ENCODE data around the gene SOST. TPM values are rescaled to one million over a fixed set of nuclear protein-coding genes. Genes with fewer than 3 reads are reported as not detected.

The SOST gene
- total RNA-seq, 1 experiment from 2014 or later, result not detected

DNA sequence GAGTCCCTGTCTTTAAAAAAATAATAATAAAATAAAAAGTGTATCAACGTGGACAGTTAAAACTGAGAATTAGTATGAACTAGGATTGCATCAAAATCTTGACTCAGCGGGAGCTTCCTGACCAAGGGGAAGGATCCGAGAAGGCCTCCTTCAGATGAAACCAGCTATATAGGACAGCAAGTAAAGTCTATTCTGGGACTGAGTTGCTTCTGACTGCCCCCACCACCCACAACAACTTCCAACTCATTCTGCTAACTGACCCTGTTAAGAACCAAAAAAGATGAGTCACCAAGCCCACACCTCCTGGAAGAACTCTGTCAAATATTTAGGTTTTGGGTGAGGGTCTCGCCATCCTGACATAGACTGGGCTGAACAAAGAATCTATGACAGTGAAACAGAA is 49.5 kb upstream of the SOST start (continued):
- no peak for TF ChIP-seq SIN3A (IDR thresholded peaks at IDR 0.05; ENCODE audit: borderline replicate concordance, insufficient read depth, low read depth, low read length)

DNA sequence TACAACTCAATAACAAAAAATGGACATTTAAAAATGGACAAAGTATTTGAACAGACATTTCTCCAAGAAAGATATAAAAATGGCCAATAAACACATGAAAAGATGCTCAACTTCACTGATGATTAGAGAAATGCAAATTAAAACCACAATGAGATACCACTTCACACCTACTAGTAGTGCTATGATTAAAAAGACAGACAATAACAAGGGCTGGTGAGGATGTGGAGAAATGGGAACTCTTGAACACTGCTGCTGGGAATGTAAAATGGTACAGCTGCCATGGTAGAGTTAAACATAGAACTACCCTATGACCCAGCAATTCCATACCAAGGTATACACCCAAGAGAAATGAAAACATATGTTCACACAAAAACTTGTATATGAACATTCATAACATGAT is 46.5 kb upstream of the SOST start:
- Histone ChIP-seq H3K4me1 (ENCODE audit: control insufficient read depth, insufficient read depth, low read length) (no peaks in the 10 kb centered on the region), H3K27me3 (ENCODE audit: control insufficient read depth, insufficient read depth, low read length) (no peaks in the 10 kb centered on the region), H3K27ac (ENCODE audit: low read length) (no peak overlapping the region), H3K36me3 (ENCODE audit: control insufficient read depth, insufficient read depth, low read length) (no peaks in the 10 kb centered on the region), H3K9me3 (ENCODE audit: control insufficient read depth, insufficient read depth, low read depth, low read length) (no peaks in the 10 kb centered on the region), H3K4me3 (ENCODE audit: low read depth in 2 of 2, low read length in 2 of 2) (no peak overlapping the region)
- in situ Hi-C loops (cut with HindIII; ENCODE audit: low pct_unique_long_range_greater_than_20kb, low sequenced_read_pairs), result no loop called here
- POLR2A ChIA-PET, result no interaction called here
- BruUV-seq (replicated peaks), result no TSS peak
- CTCF ChIA-PET, result no interaction called here
- TF ChIP-seq, protein P1, sequence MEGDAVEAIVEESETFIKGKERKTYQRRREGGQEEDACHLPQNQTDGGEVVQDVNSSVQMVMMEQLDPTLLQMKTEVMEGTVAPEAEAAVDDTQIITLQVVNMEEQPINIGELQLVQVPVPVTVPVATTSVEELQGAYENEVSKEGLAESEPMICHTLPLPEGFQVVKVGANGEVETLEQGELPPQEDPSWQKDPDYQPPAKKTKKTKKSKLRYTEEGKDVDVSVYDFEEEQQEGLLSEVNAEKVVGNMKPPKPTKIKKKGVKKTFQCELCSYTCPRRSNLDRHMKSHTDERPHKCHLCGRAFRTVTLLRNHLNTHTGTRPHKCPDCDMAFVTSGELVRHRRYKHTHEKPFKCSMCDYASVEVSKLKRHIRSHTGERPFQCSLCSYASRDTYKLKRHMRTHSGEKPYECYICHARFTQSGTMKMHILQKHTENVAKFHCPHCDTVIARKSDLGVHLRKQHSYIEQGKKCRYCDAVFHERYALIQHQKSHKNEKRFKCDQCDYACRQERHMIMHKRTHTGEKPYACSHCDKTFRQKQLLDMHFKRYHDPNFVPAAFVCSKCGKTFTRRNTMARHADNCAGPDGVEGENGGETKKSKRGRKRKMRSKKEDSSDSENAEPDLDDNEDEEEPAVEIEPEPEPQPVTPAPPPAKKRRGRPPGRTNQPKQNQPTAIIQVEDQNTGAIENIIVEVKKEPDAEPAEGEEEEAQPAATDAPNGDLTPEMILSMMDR (IDR thresholded peaks at IDR 0.05), result no peak
- TF ChIP-seq, protein P2, sequence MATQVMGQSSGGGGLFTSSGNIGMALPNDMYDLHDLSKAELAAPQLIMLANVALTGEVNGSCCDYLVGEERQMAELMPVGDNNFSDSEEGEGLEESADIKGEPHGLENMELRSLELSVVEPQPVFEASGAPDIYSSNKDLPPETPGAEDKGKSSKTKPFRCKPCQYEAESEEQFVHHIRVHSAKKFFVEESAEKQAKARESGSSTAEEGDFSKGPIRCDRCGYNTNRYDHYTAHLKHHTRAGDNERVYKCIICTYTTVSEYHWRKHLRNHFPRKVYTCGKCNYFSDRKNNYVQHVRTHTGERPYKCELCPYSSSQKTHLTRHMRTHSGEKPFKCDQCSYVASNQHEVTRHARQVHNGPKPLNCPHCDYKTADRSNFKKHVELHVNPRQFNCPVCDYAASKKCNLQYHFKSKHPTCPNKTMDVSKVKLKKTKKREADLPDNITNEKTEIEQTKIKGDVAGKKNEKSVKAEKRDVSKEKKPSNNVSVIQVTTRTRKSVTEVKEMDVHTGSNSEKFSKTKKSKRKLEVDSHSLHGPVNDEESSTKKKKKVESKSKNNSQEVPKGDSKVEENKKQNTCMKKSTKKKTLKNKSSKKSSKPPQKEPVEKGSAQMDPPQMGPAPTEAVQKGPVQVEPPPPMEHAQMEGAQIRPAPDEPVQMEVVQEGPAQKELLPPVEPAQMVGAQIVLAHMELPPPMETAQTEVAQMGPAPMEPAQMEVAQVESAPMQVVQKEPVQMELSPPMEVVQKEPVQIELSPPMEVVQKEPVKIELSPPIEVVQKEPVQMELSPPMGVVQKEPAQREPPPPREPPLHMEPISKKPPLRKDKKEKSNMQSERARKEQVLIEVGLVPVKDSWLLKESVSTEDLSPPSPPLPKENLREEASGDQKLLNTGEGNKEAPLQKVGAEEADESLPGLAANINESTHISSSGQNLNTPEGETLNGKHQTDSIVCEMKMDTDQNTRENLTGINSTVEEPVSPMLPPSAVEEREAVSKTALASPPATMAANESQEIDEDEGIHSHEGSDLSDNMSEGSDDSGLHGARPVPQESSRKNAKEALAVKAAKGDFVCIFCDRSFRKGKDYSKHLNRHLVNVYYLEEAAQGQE (IDR thresholded peaks at IDR 0.05; ENCODE audit: insufficient read depth in 1 of 2, low read depth in 2 of 2, low read length in 1 of 2), result no peak
- TF ChIP-seq TCF7L2 (IDR thresholded peaks at IDR 0.05; ENCODE audit: low read depth, low read length) (no peak), SIN3A (IDR thresholded peaks at IDR 0.05; ENCODE audit: borderline replicate concordance, insufficient read depth, low read depth, low read length) (no peak), POLR2AphosphoS5 (IDR thresholded peaks at IDR 0.05; ENCODE audit: low read depth, low read length) (no peak)
- no peak for ATAC-seq
- DNase-seq (ENCODE audit: low read depth, low spot score), result no peak
- intact Hi-C loops (cut with micrococcal nuclease; ENCODE audit: unreplicated experiment), result no loop called here

DNA sequence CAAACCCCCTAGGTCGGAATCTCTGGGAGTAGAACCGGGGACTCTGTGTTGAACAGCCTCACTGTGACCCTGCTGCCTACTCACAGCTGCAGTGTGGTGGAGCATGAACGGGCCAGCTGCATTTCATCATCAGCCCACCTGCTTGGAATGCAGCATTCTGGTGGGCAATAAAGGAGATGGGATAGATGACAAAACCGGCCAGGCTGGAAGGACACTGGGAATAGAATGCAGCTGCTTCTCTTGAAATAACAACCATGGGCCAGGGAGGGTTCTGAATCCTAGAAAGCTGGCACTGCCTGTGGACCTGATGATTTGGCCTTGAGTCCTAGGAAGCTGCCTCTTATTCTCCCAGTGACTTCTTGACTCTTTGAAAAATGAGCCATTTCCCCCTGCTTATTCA is 45.2 kb upstream of the SOST start:
- Histone ChIP-seq H3K9me3 (ENCODE audit: control insufficient read depth, insufficient read depth, low read depth, low read length) (no peaks in the 10 kb centered on the region), H3K4me3 (ENCODE audit: low read depth in 2 of 2, low read length in 2 of 2) (no peak overlapping the region), H3K27me3 (ENCODE audit: control insufficient read depth, insufficient read depth, low read length) (no peaks in the 10 kb centered on the region), H3K36me3 (ENCODE audit: control insufficient read depth, insufficient read depth, low read length) (no peaks in the 10 kb centered on the region), H3K27ac (ENCODE audit: low read length) (no peak overlapping the region), H3K4me1 (ENCODE audit: control insufficient read depth, insufficient read depth, low read length) (no peaks in the 10 kb centered on the region)
- in situ Hi-C loops (cut with HindIII; ENCODE audit: low pct_unique_long_range_greater_than_20kb, low sequenced_read_pairs) (no loop called here), intact Hi-C loops (cut with micrococcal nuclease; ENCODE audit: unreplicated experiment) (no loop called here)
- BruUV-seq (replicated peaks), result no TSS peak
- ATAC-seq, result no peak
- no peak for DNase-seq (ENCODE audit: low read depth, low spot score)
- ChIA-PET CTCF (interaction anchor here (0.7 kb wide), 1 partner anchor 49 kb away, joined by 3 read pairs; no protein-coding TSS in a partner anchor), POLR2A (no interaction called here)
- TF ChIP-seq TCF7L2 (IDR thresholded peaks at IDR 0.05; ENCODE audit: low read depth, low read length), result no peak
- TF ChIP-seq, protein P1 (IDR thresholded peaks at IDR 0.05), result no peak
- no peak for TF ChIP-seq POLR2AphosphoS5 (IDR thresholded peaks at IDR 0.05; ENCODE audit: low read depth, low read length)
- TF ChIP-seq, protein P2 (IDR thresholded peaks at IDR 0.05; ENCODE audit: insufficient read depth in 1 of 2, low read depth in 2 of 2, low read length in 1 of 2), result no peak
- TF ChIP-seq SIN3A (IDR thresholded peaks at IDR 0.05; ENCODE audit: borderline replicate concordance, insufficient read depth, low read depth, low read length), result no peak
